ENCODE data around the gene RASD2.

- TF ChIP-seq MAX (IDR thresholded peaks at IDR 0.05; ENCODE audit: low read depth, low read length) (no peak), POLR2A (IDR thresholded peaks at IDR 0.05; ENCODE audit: extremely low read depth, insufficient read length) (no peak), CTCF (IDR thresholded peaks at IDR 0.05; ENCODE audit: low read depth, low read length) (no peak), MYC (IDR thresholded peaks at IDR 0.05; ENCODE audit: low read depth, low read length) (no peak)
These were observed 38.4 kb downstream of the RASD2 start for GRCh38 chr22:35578836-35579575.

Measured in NB4 (cell line).